ENCODE measurements around the gene TMEM119. TPM values are rescaled to one million over a fixed set of nuclear protein-coding genes. Genes with fewer than 3 reads are reported as not detected.
A peak's percentile ranks its signal among the peaks of the same experiment; 100 is the strongest.

The TMEM119 gene
- total RNA-seq, 1 donor from 2014 or later, result 0.36 TPM

GRCh38 chr12:108570743-108571608, 26.9 kb downstream of the TMEM119 start:
- H3K4me1 Mint-ChIP-seq (ENCODE audit: unreplicated experiment), result peaks cover 3% of the 10 kb centered on the region
- no peak for DNase-seq (ENCODE audit: low spot score)
- H3K27ac Mint-ChIP-seq (ENCODE audit: unreplicated experiment), result no peak overlapping the region
- TF ChIP-seq, protein P1, sequence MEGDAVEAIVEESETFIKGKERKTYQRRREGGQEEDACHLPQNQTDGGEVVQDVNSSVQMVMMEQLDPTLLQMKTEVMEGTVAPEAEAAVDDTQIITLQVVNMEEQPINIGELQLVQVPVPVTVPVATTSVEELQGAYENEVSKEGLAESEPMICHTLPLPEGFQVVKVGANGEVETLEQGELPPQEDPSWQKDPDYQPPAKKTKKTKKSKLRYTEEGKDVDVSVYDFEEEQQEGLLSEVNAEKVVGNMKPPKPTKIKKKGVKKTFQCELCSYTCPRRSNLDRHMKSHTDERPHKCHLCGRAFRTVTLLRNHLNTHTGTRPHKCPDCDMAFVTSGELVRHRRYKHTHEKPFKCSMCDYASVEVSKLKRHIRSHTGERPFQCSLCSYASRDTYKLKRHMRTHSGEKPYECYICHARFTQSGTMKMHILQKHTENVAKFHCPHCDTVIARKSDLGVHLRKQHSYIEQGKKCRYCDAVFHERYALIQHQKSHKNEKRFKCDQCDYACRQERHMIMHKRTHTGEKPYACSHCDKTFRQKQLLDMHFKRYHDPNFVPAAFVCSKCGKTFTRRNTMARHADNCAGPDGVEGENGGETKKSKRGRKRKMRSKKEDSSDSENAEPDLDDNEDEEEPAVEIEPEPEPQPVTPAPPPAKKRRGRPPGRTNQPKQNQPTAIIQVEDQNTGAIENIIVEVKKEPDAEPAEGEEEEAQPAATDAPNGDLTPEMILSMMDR (IDR thresholded peaks at IDR 0.05; ENCODE audit: unreplicated experiment), result no peak
- H3K27me3 Mint-ChIP-seq (ENCODE audit: unreplicated experiment), result peaks cover 2% of the 10 kb centered on the region
- no peaks in the 10 kb centered on the region for H3K9me3 Mint-ChIP-seq (ENCODE audit: unreplicated experiment)
- H3K36me3 Mint-ChIP-seq (ENCODE audit: low read depth, unreplicated experiment), result peaks cover 25% of the 10 kb centered on the region
- no peak overlapping the region for H3K4me3 Mint-ChIP-seq (ENCODE audit: unreplicated experiment)

GRCh38 chr12:108568338-108569154, 29.3 kb downstream of the TMEM119 start:
- Mint-ChIP-seq H3K4me1 (ENCODE audit: unreplicated experiment) (peaks cover 3% of the 10 kb centered on the region), H3K36me3 (ENCODE audit: low read depth, unreplicated experiment) (peaks cover 30% of the 10 kb centered on the region), H3K27ac (ENCODE audit: unreplicated experiment) (no peak overlapping the region), H3K9me3 (ENCODE audit: unreplicated experiment) (no peaks in the 10 kb centered on the region), H3K4me3 (ENCODE audit: unreplicated experiment) (peak overlapping the region; percentile 11), H3K27me3 (ENCODE audit: unreplicated experiment) (peaks cover 2% of the 10 kb centered on the region)
- TF ChIP-seq, protein P1 (IDR thresholded peaks at IDR 0.05; ENCODE audit: unreplicated experiment), result no peak
- no peak for DNase-seq (ENCODE audit: low spot score)

DNA sequence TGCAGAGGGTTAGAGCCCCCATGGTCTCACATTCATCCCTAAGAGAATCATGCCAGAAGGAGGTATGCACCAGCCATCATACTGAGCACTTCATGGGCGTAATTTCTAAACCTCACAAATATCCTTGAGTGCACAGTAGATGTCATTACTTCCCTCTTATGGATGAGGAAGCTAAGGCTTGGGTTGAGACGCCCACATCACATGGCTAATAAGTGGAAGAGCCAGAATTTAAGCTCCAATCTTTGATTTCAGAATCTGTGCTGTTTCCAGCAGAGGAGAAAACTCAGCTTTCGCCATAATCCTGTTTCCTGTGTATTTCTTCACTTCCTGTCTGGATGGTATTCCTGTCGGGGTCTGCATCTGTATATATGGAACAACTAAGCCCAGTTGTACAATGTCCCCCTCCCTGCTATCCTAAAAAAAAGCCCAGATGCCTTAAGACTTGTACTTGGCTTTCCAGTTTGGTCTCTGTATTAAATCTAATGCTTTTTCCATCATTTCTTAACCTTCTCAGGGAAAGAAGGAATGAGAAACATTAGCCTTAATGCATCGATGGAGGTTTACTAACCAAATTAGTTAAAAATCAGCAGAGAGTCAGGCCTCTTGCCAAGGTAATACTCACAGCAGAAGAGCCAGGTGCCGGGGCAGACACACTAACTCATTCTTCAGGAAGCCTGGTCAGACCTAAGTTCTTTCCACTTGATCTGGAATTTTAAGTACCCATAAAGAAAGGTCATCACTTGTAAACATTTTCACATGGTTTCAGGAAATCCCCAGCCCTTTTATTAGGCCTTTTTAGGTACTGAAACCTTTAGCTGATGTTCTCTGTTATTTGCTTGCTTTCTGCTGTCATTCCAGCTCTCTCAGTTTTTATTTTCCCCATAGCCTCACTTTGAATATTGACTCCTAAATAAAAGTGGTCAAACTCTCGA, 30.2 kb downstream of the TMEM119 start:
- Mint-ChIP-seq H3K27ac (ENCODE audit: unreplicated experiment) (peak overlapping the region; percentile 42), H3K27me3 (ENCODE audit: unreplicated experiment) (peaks cover 6% of the 10 kb centered on the region), H3K36me3 (ENCODE audit: low read depth, unreplicated experiment) (peaks cover 30% of the 10 kb centered on the region), H3K4me3 (ENCODE audit: unreplicated experiment) (peak overlapping the region; percentile 62), H3K9me3 (ENCODE audit: unreplicated experiment) (no peaks in the 10 kb centered on the region), H3K4me1 (ENCODE audit: unreplicated experiment) (peaks cover 7% of the 10 kb centered on the region)
- DNase-seq (ENCODE audit: low spot score), result no peak
- TF ChIP-seq, protein P1 (IDR thresholded peaks at IDR 0.05; ENCODE audit: unreplicated experiment), result no peak

DNA sequence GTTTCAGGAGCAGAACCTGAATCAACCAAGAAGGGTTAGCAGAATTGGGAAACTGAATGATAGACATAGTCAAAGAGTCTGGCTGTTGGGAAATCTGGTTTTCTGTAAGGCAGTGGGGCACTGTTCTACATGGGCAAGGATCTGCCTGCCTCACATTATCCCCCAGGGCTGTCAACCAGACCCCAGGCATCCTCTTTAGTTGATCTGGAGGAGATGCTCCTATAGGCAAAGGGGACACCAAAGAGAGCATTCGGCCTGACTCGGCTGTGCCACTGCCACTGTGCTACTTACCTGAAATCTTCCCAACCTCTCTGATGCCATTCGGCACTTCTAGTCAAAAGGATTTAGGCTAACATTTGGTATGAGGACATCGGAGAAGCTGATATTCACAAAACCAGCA, 31.4 kb downstream of the TMEM119 start:
- Mint-ChIP-seq H3K27me3 (ENCODE audit: unreplicated experiment) (peaks cover 6% of the 10 kb centered on the region), H3K27ac (ENCODE audit: unreplicated experiment) (no peak overlapping the region), H3K4me1 (ENCODE audit: unreplicated experiment) (peaks cover 7% of the 10 kb centered on the region), H3K4me3 (ENCODE audit: unreplicated experiment) (no peak overlapping the region), H3K36me3 (ENCODE audit: low read depth, unreplicated experiment) (peaks cover 30% of the 10 kb centered on the region), H3K9me3 (ENCODE audit: unreplicated experiment) (no peaks in the 10 kb centered on the region)
- DNase-seq (ENCODE audit: low spot score), result no peak
- TF ChIP-seq, protein P1 (IDR thresholded peaks at IDR 0.05; ENCODE audit: unreplicated experiment), result no peak
